Activated T-helper 1 cell treated with anti-CD3 and anti-CD28 coated beads, Interleukin-2, amount 50 U/mL, for 16 hours (primary cell): ENCODE results near the gene SLC7A8.

Source experiments
- DNase-seq, 2 donors: peaks; one replicate each; pipeline ENCODE4 v3.0.0-alpha.2; 2020; ENCODE audit warnings: low read depth in 1 of 2, low spot score in 1 of 2

SLC7A8 gene

GRCh38 chr14:23159532-23159931, 23.9 kb downstream of the SLC7A8 start:
- DNase-seq = no peak

GRCh38 chr14:23158779-23159178, 24.7 kb downstream of the SLC7A8 start:
- DNase-seq = no peak

- DNase-seq = no peak
These were observed 28.4 kb downstream of the SLC7A8 start for GRCh38 chr14:23154964-23155587.

- DNase-seq = no peak
These were observed 29.3 kb downstream of the SLC7A8 start for GRCh38 chr14:23153851-23154796.

- DNase-seq = no peak
These were observed 32.1 kb downstream of the SLC7A8 start for GRCh38 chr14:23151342-23151741.

GRCh38 chr14:23149745-23150144, 33.7 kb downstream of the SLC7A8 start:
- DNase-seq = no peak

GRCh38 chr14:23148591-23149249, 34.7 kb downstream of the SLC7A8 start:
- DNase-seq = no peak

GRCh38 chr14:23147676-23148075, 35.8 kb downstream of the SLC7A8 start:
- DNase-seq = no peak

- DNase-seq = no peak
These were observed 36.5 kb downstream of the SLC7A8 start for GRCh38 chr14:23146980-23147379.

GRCh38 chr14:23146351-23146910, 37.0 kb downstream of the SLC7A8 start:
- DNase-seq = no peak

- no peak for DNase-seq
These were observed 37.6 kb downstream of the SLC7A8 start for GRCh38 chr14:23145794-23146350.

GRCh38 chr14:23143911-23144310, 39.5 kb downstream of the SLC7A8 start:
- DNase-seq = no peak

- no peak for DNase-seq
These were observed 40.6 kb downstream of the SLC7A8 start for GRCh38 chr14:23142826-23143225.

GRCh38 chr14:23141706-23142444, 41.6 kb downstream of the SLC7A8 start:
- no peak for DNase-seq

GRCh38 chr14:23140371-23140770, 43.1 kb downstream of the SLC7A8 start:
- no peak for DNase-seq

GRCh38 chr14:23139874-23140273, 43.6 kb downstream of the SLC7A8 start:
- no peak for DNase-seq

GRCh38 chr14:23137813-23138535, 45.5 kb downstream of the SLC7A8 start:
- DNase-seq = no peak

GRCh38 chr14:23137192-23137812, 46.2 kb downstream of the SLC7A8 start:
- no peak for DNase-seq

GRCh38 chr14:23136566-23137133, 46.8 kb downstream of the SLC7A8 start:
- no peak for DNase-seq
